HG03520 (cell line): Measurements from ENCODE around the gene ZBTB26.
A peak's percentile ranks its signal among the peaks of the same experiment; 100 is the strongest.

Experiments used
- ATAC-seq: cut with Tn5 transposase; IDR thresholded peaks from one replicate; pipeline ENCODE4 v1.9.1; 2021; ENCODE audit warnings: mild to moderate bottlenecking, moderate library complexity; ENCODE audit not compliant: unreplicated experiment

ZBTB26 gene

GRCh38 chr9:122931226-122932121 is at the start of gene ZBTB26:
TSS of gene ZBTB26 (minus strand) at chr9:122931512. CDS start at chr9:122919934, 11,578 bp downstream.
- ATAC-seq = peak; percentile 93

GRCh38 chr9:122978601-122979000 is 47.3 kb upstream of the ZBTB26 start:
- ATAC-seq = no peak

- no peak for ATAC-seq
Measured at GRCh38 chr9:122975196-122975595, 43.9 kb upstream of the ZBTB26 start.

- no peak for ATAC-seq
Measured at GRCh38 chr9:122961139-122961538, 29.8 kb upstream of the ZBTB26 start.

- ATAC-seq = no peak
Measured at GRCh38 chr9:122955961-122956360, 24.6 kb upstream of the ZBTB26 start.

- no peak for ATAC-seq
Measured at GRCh38 chr9:122954253-122954691, 23.0 kb upstream of the ZBTB26 start.

GRCh38 chr9:122951056-122951455 is 19.7 kb upstream of the ZBTB26 start:
- ATAC-seq = no peak

- ATAC-seq = no peak
Measured at GRCh38 chr9:122950263-122950662, 19.0 kb upstream of the ZBTB26 start.

- ATAC-seq = no peak
Measured at GRCh38 chr9:122949696-122950095, 18.4 kb upstream of the ZBTB26 start.

GRCh38 chr9:122948313-122948712 is 17.0 kb upstream of the ZBTB26 start:
- no peak for ATAC-seq

- no peak for ATAC-seq
Measured at GRCh38 chr9:122946461-122947005, 15.2 kb upstream of the ZBTB26 start.

GRCh38 chr9:122944960-122945888 is 13.9 kb upstream of the ZBTB26 start:
- no peak for ATAC-seq

- ATAC-seq = no peak
Measured at GRCh38 chr9:122941582-122942234, 10.4 kb upstream of the ZBTB26 start.

GRCh38 chr9:122940749-122941581 is 9.7 kb upstream of the ZBTB26 start, which contains the start of gene RABGAP1:
TSS of gene RABGAP1 (plus strand) at chr9:122941020. CDS start at chr9:122957060, 16,040 bp downstream.
- peak; percentile 97 for ATAC-seq

- ATAC-seq = no peak
Measured at GRCh38 chr9:122940454-122940748, 9.1 kb upstream of the ZBTB26 start.

GRCh38 chr9:122939601-122940000 is 8.3 kb upstream of the ZBTB26 start:
- ATAC-seq = no peak

- ATAC-seq = no peak
Measured at GRCh38 chr9:122936883-122937282, 5.6 kb upstream of the ZBTB26 start.

- no peak for ATAC-seq
Measured at GRCh38 chr9:122936464-122936863, 5.2 kb upstream of the ZBTB26 start.

GRCh38 chr9:122930541-122931225 is 629 bp downstream of the ZBTB26 start:
- no peak for ATAC-seq
